Peyer's patch (tissue), 4 donors: Measurements from ENCODE around the gene HOXD8.

Source experiments
- CTCF ChIP-seq, 6 experiments: fragments of 450-650 bp in 4 of 6; fragments of 200-600 bp in 2 of 6; sonication (generic) in 1 of 6; IDR thresholded peaks; one replicate each; pipeline ENCODE4 v1.5.1; 2017 to 2019; ENCODE audit warnings: antibody characterized with exemption in 6 of 6, mild to moderate bottlenecking in 3 of 6, moderate library complexity in 1 of 6
- POLR2A ChIP-seq, 2 donors: fragments of 450-650 bp; IDR thresholded peaks; one replicate each; pipeline ENCODE4 v1.5.1; 2017; ENCODE audit warnings: antibody characterized with exemption in 2 of 2, mild to moderate bottlenecking in 2 of 2, moderate library complexity in 2 of 2

GRCh38 chr2:176146645-176147044 lies 17.1 kb downstream of the HOXD8 start:
- TF ChIP-seq CTCF (IDR thresholded peaks at IDR 0.05) (no peak), POLR2A (IDR thresholded peaks at IDR 0.05) (no peak)
